Keratinocyte (primary cell): ENCODE results near the gene GRIA3. TPM values are rescaled to one million over a fixed set of nuclear protein-coding genes. Genes with fewer than 3 reads are reported as not detected.

Experiments
- DNase-seq: peaks from one replicate; pipeline ENCODE4 v3.0.0-alpha.2; 2011; ENCODE audit warnings: low read depth, missing footprints, low spot score
- FAIRE-seq: peaks from 2 replicates; lab custom pipeline; 2011; peaks lifted over from hg19 to GRCh38; lab: Jason Lieb, UNC
- H2AFZ ChIP-seq: 2 replicates; pipeline ENCODE4 v1.6.0; 2012; ENCODE audit warnings: low read length, control low read depth, inconsistent platforms; ENCODE audit not compliant: control insufficient read depth
- H3K27ac ChIP-seq: 2 replicates; pipeline ENCODE4 v1.5.1; 2011; ENCODE audit warnings: low read length; ENCODE audit not compliant: control insufficient read depth, insufficient read depth
- H3K27me3 ChIP-seq: 3 replicates; pipeline ENCODE4 v1.6.0; 2011; ENCODE audit warnings: low read length; ENCODE audit not compliant: control insufficient read depth, insufficient read depth; ENCODE audit errors: extremely low read depth
- H3K36me3 ChIP-seq, 2 experiments: 2 replicates in 1 of 2; 3 replicates in 1 of 2; pipeline ENCODE4 v1.5.1; 2011; ENCODE audit warnings: low read length in 2 of 2, mild to moderate bottlenecking in 1 of 2; ENCODE audit not compliant: control insufficient read depth in 2 of 2, insufficient read depth in 2 of 2; ENCODE audit errors: extremely low read depth in 1 of 2
- H3K4me1 ChIP-seq: 3 replicates; pipeline ENCODE4 v1.5.1; 2011; ENCODE audit warnings: low read length; ENCODE audit not compliant: control insufficient read depth, insufficient read depth; ENCODE audit errors: extremely low read depth
- H3K4me2 ChIP-seq: 3 replicates; pipeline ENCODE4 v1.6.0; 2011; ENCODE audit warnings: low read depth, low read length; ENCODE audit not compliant: control insufficient read depth, insufficient read depth; ENCODE audit errors: extremely low read depth
- H3K4me3 ChIP-seq, 3 experiments: fragments of 200-600 bp in 1 of 3; sonication (generic) in 1 of 3; 2 replicates in 2 of 3; 3 replicates in 1 of 3; pipeline ENCODE4 v1.5.1; 2011 to 2016; ENCODE audit warnings: low read length in 3 of 3, mild to moderate bottlenecking in 3 of 3, control low read depth in 2 of 3, inconsistent platforms in 1 of 3, low read depth in 1 of 3, mixed read lengths in 1 of 3, mixed run types in 1 of 3, moderate library complexity in 1 of 3; ENCODE audit not compliant: control insufficient read depth in 2 of 3, insufficient read depth in 2 of 3; ENCODE audit errors: extremely low read depth in 1 of 3
- H3K79me2 ChIP-seq: 2 replicates; pipeline ENCODE4 v1.6.0; 2012; ENCODE audit warnings: low read length; ENCODE audit not compliant: control insufficient read depth, insufficient read depth
- H3K9ac ChIP-seq: 3 replicates; pipeline ENCODE4 v1.6.0; 2011; ENCODE audit warnings: low read length; ENCODE audit not compliant: control insufficient read depth, insufficient read depth; ENCODE audit errors: extremely low read depth
- H3K9me1 ChIP-seq: 3 replicates; pipeline ENCODE4 v1.6.0; 2011; ENCODE audit warnings: low read length; ENCODE audit not compliant: control insufficient read depth, insufficient read depth; ENCODE audit errors: extremely low read depth
- H3K9me3 ChIP-seq: 2 replicates; pipeline ENCODE4 v1.5.1; 2012; ENCODE audit warnings: low read depth, low read length; ENCODE audit not compliant: control insufficient read depth
- H4K20me1 ChIP-seq: 3 replicates; pipeline ENCODE4 v1.6.0; 2011; ENCODE audit warnings: low read length; ENCODE audit not compliant: control insufficient read depth, insufficient read depth; ENCODE audit errors: extremely low read depth
- CTCF ChIP-seq, 3 experiments: IDR thresholded peaks in 1 of 3; conservative IDR thresholded peaks in 1 of 3; optimal IDR thresholded peaks in 1 of 3; 2 replicates in 2 of 3; 3 replicates in 1 of 3; pipeline versions ENCODE3 to v1.5.1; 2011; ENCODE audit warnings: low read length in 3 of 3, mild to moderate bottlenecking in 3 of 3, moderate library complexity in 2 of 3, control low read depth in 1 of 3, inconsistent platforms in 1 of 3; ENCODE audit not compliant: insufficient read depth in 2 of 3; ENCODE audit errors: extremely low read depth in 1 of 3
- EZH2 ChIP-seq: IDR thresholded peaks from one replicate; pipeline ENCODE4 v1.6.1; 2012; ENCODE audit warnings: inconsistent platforms, mild to moderate bottlenecking, low read length, moderate library complexity
- dilution Hi-C: fragments of 300-500 bp; cut with MboI; formaldehyde crosslinking; loops from one replicate; pipeline ENCODE4 v1.7.0; 2020; ENCODE audit warnings: low sequenced_read_pairs; ENCODE audit not compliant: extremely low pct_ligation_motif_present
- polyA plus RNA-seq, 5 experiments: library from polyadenylated mRNA; depleted of rRNA in 3 of 5; stranded (reverse) in 3 of 5; stranded (forward) in 1 of 5; unstranded in 1 of 5; fragments of >200 nt; gene quantifications; 1 replicate in 1 of 5; 2 replicates in 3 of 5; 3 replicates in 1 of 5; pipeline versions ENCODE4 v1.2.1 to v1.2.3, GENCODE V29; 2011 to 2012; ENCODE audit warnings: missing spikeins in 2 of 5, low read depth in 1 of 5, low replicate concordance in 1 of 5

Gene GRIA3
- polyA plus RNA-seq, 1 donor (not counting 4 experiments of a cell fraction or from before 2014, with no cell fraction given), result not detected

GRCh38 chrX:123217077-123217476 lies 33.0 kb downstream of the GRIA3 start:
- Histone ChIP-seq H3K27me3 (no peaks in the 10 kb centered on the region), H3K9ac (no peak overlapping the region), H3K27ac (no peak overlapping the region), H3K4me1 (no peaks in the 10 kb centered on the region), H2AFZ (no peak overlapping the region), H3K4me3 (no peak overlapping the region), H3K36me3 (no peaks in the 10 kb centered on the region), H3K79me2 (no peaks in the 10 kb centered on the region), H3K9me1 (no peaks in the 10 kb centered on the region), H4K20me1 (no peaks in the 10 kb centered on the region), H3K4me2 (no peak overlapping the region), H3K9me3 (no peaks in the 10 kb centered on the region)
- no peak for TF ChIP-seq CTCF (optimal IDR thresholded peaks at IDR 0.05 in 1 of 3, IDR thresholded peaks at IDR 0.05 in 1 of 3, conservative IDR thresholded peaks at IDR 0.05 in 1 of 3; ENCODE audit: extremely low read depth in 1 of 3, insufficient read depth in 2 of 3, low read length in 3 of 3)
- no peak for TF ChIP-seq EZH2
- DNase-seq (no peak), FAIRE-seq (no peak)
- dilution Hi-C loops, result no loop called here

GRCh38 chrX:123217728-123218127 lies 33.6 kb downstream of the GRIA3 start:
- no peak overlapping the region for H2AFZ ChIP-seq
- H3K9me3 ChIP-seq, result no peaks in the 10 kb centered on the region
- H3K79me2 ChIP-seq, result no peaks in the 10 kb centered on the region
- TF ChIP-seq EZH2 (no peak), CTCF (optimal IDR thresholded peaks at IDR 0.05 in 1 of 3, IDR thresholded peaks at IDR 0.05 in 1 of 3, conservative IDR thresholded peaks at IDR 0.05 in 1 of 3; ENCODE audit: extremely low read depth in 1 of 3, insufficient read depth in 2 of 3, low read length in 3 of 3) (no peak)
- no peak for DNase-seq
- no peaks in the 10 kb centered on the region for H4K20me1 ChIP-seq
- dilution Hi-C loops, result no loop called here
- no peaks in the 10 kb centered on the region for H3K4me1 ChIP-seq
- no peaks in the 10 kb centered on the region for H3K9me1 ChIP-seq
- no peak overlapping the region for H3K4me2 ChIP-seq
- no peak overlapping the region for H3K4me3 ChIP-seq
- no peaks in the 10 kb centered on the region for H3K36me3 ChIP-seq
- no peaks in the 10 kb centered on the region for H3K27me3 ChIP-seq
- FAIRE-seq, result no peak
- H3K27ac ChIP-seq, result no peak overlapping the region
- H3K9ac ChIP-seq, result no peak overlapping the region
